NOMO-1 (cell line): Measurements from ENCODE around the gene PLCB1.
"Not testable (repeated sequence)": the region's sequence is repeated elsewhere in the genome, so short reads cannot be mapped to it uniquely, and the experiment has no call there.

ENCODE experiments used
- DNase-seq, 2 experiments: peaks; one replicate each; lab custom pipeline; 2025; ENCODE audit not compliant: unreplicated experiment in 2 of 2; lab: John Stamatoyannopoulos, UW

Gene PLCB1

GRCh38 chr20:8798505-8798904 is 666.4 kb downstream of the PLCB1 start:
- DNase-seq: no peak

DNA sequence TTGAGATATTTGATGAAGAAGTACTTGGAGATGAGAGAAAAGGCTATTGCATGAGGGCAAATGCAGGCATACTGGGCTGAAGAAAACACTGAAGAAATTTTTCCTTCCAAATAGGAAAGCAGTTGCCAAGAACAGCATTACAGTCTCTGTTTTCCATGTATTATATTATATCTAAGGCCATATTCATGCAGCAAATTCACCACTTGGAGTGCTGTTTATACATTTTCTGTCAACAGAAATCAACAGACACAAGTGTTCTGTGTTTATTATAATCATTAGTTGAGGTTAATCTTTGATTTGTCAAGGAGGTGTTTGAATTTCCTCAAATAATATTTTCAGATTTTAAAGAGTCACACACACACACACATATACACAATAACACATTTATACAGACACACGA is 668.0 kb downstream of the PLCB1 start:
- no peak for DNase-seq

DNA sequence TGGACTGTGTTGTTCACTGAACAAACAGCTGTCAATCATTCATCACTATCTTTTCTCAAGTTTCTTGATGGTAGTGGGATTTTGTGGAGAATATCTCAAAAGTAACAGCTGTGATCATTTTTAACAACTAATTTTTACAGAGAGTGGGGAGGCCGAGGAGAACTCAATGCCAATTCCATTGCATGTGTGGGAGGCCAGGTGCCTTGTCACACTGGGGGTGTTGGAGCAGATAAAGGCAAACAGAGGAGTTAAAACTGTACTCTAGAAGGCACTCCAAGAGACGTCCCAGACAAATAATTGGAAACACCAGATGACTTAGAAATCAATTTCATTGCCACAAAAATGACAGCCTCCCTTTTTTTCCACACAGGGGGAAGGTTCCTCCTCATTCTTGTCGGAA is 669.6 kb downstream of the PLCB1 start:
- DNase-seq: no peak

- no peak for DNase-seq
Measured at GRCh38 chr20:8803065-8803464, 671.0 kb downstream of the PLCB1 start.

DNA sequence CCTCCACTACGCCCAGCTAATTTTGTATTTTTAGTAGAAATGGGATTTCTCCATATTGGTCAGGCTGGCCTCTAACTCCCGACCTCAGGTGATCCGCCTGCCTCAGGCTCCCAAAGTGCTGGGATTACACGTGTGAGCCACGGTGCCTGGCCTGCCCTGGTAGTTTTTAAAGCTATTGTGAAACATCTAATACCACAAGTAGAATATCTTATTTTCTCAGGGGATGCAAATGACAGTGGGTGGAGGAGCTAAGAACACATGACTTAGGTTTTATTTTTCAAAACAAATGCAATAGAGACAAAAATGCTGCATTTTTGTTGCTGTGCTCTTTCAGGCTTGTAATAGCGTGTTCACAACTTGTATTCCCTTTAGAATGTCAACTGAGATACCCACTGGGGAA is 671.9 kb downstream of the PLCB1 start:
- DNase-seq: no peak

GRCh38 chr20:8805737-8806442 is 673.8 kb downstream of the PLCB1 start:
- DNase-seq: no peak

DNA sequence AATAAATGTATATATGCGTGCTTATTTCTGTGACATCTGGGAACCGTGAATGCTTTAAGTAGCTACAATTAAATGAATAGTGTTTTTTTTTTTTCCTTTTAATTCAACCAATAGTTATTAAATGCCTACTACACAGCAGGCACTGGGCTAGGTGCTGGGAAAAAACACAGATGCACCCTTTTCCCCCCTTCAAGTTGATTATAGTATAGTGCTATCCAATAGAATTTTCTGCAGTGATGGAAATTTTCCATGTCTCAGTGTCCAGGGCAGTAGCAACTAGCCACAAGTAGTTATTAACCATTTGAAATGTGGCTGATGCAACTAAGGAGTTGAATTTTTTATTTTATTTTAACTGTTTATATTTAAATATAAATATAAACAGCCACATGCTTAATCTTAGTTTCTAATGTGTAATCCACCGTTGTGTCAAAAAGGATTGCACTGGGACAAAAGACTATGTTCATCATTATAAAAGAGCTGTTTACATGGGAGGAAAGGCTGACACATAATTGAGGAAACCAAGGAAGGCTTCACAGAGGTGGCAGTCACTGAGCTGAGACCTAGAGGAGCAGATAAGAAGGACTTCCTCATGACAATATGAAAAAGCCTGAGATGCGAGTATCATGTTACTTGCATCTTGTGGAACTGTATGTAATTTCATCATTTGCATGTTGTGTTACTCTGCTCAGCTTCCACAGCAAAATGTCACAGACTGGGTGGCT is 675.6 kb downstream of the PLCB1 start:
- DNase-seq: no peak

DNA sequence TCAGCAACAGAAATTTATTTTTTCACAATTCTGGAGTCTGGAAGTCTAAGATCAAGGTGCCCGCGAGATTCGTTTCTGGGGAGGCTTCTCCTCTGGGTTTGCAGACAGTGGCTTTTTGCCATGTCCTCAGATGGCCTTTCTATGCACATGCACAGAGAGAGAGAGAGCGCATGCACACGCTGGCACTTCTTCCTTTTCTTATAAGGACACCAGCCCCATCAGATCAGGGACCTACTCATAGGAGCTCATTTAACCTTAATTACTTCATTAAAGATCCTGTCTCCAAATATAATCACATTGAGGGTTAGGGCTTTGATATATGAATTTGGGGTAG is 676.1 kb downstream of the PLCB1 start:
- no peak for DNase-seq

DNA sequence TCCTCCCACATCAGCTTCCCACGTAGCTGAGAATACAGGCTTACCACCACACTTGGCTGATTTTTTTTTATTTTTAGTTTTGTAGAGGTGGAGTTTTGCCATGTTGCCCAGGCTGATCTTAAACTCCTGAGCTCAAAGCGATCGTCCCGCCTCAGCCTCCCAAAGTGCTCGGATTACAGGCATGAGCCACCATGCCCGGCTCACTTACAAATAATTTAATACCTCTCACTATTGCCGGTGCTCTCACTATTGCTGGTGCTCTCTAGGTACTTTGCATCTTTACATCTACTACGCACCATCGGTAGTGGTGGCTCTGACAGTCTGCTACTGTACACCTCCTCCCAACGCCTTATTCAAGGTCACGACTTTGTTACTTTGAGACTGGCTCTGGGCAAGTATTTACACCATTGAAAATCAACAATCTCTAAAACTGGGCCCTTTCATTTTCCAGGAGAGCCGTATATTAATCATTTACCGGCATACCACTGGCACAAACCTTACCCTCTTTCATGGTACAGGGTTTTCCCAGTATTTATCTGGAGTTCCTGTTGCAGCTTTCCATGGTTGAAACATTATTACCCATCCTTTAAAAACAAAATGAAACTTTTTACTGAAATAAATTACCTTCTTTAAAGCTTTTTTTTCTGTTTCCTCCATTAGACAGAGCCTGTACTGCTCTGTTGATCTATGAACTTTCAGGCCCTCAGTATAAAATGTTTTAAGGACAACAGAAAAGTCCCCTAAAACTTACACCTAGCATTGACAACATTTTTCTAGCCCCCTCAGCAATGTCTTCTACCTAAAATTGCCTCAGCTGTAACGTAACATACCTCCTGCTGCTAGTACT is 677.3 kb downstream of the PLCB1 start:
- no peak for DNase-seq

DNA sequence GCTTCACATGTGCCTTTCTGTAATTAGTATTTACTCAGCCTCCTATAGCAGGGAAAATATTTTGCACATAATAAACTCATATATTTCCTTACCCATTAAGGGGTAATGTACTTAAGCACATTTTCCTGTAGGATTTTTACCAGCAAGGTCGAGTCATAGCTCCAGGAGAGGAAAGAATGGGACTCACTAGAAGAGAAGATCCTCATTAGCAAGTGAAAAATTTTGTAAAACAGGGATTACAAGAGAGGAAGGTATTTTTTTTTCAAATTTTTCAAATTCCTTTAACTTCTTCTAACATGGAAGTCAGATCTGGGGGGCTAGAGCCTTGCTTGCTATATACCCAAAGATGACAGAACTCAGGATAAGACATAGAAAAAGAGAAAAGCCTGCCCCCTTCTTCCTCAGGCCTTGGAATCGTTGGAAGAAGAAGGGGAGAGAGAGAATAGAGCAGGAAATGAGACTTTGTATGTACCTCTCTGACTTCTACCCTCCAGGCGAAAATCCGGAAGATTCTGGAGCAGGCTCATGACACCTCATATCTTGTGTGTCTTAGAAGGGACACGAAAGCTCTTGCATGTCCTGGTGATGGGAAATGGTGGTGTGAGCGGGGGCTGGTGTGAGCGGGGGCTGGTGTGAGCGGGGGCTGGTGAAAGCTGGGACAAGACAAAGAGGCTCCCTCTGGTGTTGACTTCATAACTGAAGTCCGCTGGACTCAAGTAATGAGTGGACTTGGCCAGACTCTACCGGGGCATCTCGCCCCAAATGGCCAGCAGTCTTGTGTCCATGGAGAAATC is 679.9 kb downstream of the PLCB1 start:
- DNase-seq: no peak

DNA sequence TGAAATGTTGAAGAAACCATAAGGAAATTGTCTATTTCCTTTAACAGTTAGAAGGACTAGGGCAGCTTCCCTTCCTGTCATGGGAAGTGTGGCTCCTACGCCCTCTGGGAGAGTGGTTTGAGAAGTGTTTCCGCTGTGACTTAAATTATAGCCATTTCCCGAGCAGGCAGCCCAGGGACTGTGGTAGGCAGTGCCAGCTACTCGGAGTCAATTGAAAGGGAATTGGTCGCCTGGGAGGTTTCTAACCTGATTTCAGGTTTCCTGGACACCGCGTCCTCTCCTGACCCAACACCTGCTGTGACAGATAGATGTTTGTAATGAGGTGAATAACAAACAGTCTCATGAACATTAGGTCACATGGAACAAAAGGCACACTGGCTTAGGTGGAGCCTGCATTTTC is 680.8 kb downstream of the PLCB1 start:
- DNase-seq: no peak

DNA sequence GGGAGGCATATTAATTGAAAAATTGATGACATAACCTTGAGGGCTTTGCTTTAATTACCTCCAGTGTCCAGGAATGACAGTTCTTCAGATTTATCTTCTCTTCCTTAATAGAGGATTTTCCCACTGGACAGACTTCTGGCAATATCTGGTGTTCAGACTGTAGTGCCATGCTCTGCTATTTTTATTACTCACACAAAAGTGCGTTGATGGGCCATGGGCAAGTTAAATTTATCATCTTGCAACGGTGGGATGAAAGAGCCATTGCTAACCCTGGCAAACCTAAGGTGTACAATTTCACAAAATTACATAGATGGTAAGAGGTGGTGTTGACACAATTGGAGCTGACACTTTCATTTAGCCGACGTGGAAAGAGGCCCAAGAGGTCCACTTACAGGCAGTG is 683.1 kb downstream of the PLCB1 start:
- no peak for DNase-seq

DNA sequence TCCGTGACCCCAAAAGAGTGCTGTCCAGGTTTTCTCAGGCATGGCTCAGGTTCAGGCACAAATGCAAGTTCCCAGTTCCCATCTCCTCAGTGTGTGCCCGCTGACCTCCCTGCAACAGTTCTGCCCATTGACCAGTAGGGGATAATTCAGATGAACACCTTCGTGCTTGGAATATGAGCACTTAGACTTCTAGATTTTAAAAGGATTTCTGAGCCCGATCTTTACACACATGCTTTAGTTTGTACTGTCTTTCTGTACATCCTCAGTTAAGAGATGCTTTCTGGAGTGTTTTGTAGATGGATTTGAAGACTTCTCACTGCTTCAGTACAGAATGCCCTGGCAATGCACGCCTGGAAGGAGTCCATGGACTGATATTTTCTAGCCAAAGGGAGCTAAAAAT is 697.2 kb downstream of the PLCB1 start:
- DNase-seq: no peak

DNA sequence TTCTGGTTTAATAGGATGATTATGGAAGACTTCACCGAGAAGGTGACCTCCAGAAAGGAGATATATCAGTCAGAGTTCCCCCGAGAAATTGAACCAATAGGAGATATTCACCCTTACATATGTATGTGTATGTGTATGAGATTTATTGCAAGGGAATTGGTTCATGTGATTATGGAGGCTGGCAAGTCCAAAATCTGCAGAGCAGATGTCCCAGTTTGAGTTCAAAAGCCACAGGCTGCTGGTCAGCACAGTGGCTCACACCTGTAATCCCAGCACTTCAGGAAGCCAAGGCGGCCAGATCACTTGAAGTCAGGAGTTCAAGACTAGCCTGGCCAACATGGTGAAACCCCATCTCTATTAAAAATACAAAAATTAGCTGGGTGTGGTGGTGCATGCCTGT is 702.2 kb downstream of the PLCB1 start:
- DNase-seq: not testable (repeated sequence)

GRCh38 chr20:8834851-8835250 is 702.8 kb downstream of the PLCB1 start:
- no peak for DNase-seq

GRCh38 chr20:8837396-8837795 is 705.3 kb downstream of the PLCB1 start:
- DNase-seq: no peak

GRCh38 chr20:8842525-8842924 is 710.5 kb downstream of the PLCB1 start:
- no peak for DNase-seq

GRCh38 chr20:8844179-8844578 is 712.1 kb downstream of the PLCB1 start:
- no peak for DNase-seq

- no peak for DNase-seq
Measured at GRCh38 chr20:8849990-8850389, 717.9 kb downstream of the PLCB1 start.

GRCh38 chr20:8851446-8851845 is 719.4 kb downstream of the PLCB1 start:
- no peak for DNase-seq

GRCh38 chr20:8851919-8852318 is 719.9 kb downstream of the PLCB1 start:
- not testable (repeated sequence) for DNase-seq
